HG03457 (cell line): ENCODE results near the gene ANO8.
"Not testable (repeated sequence)": the region's sequence is repeated elsewhere in the genome, so short reads cannot be mapped to it uniquely, and the experiment has no call there.

Experiments
- ATAC-seq: cut with Tn5 transposase; IDR thresholded peaks from one replicate; pipeline ENCODE4 v1.9.1; 2021; ENCODE audit warnings: moderate number of reproducible peaks; ENCODE audit not compliant: unreplicated experiment

ANO8 gene

DNA sequence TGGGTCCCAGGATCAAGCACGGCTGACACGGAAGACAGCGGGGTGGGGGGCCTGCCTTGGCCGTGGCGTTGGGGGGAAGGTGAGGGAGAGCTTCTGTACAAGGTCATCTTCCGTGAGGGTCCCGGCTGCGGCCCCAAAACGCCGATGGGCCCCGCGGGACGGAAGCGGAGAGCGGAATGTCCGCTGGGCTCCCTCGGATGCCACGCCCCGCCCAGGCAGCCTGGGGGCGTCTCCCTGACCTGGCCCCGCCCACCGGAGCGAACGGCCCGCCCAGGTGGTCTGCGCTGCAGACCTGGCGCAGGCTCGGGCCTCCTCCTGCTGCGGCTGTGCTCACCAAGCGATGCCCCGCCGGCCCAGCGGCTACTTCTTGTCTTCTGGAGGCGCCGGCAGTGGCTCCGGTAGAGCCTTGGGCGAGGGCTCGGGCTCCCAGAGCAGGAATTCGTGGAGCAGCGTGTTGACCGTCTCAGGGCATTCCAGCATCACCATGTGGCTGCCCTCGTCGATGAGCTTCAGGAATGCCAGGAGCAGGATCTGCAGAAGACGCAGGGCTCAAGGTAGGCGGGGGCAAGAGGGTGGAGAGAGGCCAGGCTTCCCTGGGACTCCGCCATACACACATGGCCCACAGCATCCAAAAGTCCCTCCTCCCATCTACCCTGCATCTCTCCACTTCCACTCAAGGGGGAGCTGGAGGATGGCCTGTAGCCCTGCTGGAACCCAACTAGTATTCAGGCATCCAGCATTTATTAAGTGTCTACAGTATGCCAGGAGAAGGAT lies 42.2 kb downstream of the ANO8 start:
- no peak for ATAC-seq

DNA sequence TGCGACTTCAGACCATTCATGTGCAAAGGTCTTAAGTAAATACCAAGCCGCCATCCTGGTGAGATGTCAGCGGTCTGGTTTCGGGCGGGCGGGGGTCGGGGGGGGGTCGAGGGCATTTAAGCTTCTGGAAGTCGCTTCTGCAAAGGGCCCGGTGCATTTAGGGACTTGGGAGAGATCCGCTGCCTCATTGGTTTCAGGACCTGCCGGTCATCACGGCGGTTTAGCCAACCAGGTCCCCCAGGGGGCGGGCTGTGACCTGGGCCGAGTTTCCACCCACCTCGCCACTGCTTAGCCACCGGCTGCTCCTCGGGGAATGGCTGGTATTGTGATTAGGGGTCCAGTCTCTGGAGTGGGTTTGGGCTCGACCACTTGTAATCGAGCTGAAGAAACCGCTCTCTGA lies 45.2 kb downstream of the ANO8 start:
- ATAC-seq = no peak

DNA sequence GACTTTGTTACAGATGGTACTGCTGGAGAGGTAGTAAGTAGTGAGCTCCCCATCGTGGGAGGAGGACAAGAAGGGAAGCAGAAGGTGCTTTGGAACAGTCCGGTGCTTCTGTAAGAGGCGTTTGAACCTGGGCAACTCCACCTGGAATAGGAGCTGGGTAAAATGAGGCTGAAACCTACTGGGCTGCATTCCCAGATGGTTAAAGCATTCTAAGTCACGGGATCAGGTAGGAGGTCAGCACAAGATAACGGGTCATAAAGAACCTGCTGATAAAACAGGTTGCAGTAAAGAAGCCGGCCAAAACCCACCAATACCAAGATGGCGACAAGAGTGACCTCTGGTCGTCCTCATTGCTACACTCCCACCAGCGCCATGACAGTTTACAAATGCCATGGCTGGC lies 47.9 kb downstream of the ANO8 start:
- ATAC-seq = no peak

DNA sequence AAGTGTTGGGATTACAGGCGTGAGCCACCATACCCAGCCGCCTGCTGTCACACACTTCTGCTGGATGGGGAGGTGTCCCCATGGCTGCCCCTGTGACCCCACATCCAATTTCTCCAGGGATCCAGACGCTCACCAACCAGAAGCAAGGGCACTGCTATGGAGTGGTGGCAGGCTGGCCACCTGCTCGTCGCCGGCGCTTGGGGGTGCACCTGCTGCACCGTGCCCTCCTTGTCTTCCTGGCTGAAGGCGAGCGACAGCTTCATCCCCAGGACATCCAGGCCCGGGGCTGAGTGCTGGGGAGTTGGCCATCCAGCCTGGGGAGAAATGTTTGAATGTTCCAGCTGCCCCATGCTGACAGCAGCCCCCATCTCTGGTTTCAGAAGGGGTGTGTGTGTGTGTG lies 48.4 kb downstream of the ANO8 start:
- no peak for ATAC-seq

DNA sequence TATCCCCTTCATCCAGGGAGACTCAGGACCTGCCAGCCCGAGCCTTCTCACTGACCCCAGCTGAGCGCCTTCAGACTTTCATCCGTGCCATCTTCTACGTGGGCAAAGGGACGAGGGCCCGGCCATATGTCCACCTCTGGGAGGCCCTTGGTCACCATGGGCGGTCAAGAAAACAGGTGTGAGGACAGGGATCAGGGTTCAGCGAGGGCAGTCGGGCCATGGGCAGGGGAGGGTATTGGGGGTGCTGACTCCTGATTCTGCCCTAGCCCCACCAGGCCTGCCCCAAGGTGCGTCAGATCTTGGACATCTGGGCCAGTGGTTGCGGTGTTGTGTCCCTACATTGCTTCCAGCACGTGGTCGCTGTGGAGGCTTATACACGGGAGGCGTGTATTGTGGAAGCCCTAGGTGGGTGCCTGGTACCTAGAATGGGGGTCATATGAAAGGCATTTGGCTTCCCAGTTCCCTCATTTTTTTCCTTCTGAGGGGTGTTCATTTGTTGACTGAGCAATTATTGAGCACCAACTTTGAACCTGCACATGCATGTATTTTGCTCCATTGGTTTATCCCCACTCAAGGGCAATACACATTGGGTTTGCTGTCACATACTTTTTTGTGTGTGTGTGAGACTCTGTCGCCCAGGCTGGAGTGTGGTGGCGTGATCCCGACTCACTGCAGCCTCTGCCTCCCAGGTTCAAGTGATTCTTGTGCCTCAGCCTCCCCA lies 49.1 kb downstream of the ANO8 start:
- no peak for ATAC-seq

DNA sequence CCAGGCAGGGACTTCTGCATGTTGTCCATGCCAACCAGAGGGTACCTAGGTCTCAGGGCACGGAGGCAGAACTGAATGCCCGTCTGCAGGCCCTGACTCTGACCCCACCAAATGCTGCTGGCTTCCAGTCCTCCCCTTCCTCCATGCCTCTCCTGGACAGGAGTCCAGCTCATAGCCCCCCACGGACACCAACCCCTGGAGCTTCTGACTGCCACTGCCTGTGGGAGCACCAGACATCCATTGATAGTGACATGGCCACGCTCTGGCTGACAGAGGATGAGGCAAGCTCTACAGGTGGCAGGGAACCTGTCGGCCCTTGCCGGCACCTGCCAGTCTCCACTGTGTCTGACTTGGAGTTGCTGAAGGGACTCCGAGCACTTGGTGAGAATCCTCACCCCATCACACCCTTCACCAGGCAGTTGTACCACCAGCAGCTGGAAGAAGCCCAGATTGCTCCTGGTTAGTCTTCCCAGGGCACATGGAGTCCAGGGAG lies 51.1 kb downstream of the ANO8 start:
- no peak for ATAC-seq

DNA sequence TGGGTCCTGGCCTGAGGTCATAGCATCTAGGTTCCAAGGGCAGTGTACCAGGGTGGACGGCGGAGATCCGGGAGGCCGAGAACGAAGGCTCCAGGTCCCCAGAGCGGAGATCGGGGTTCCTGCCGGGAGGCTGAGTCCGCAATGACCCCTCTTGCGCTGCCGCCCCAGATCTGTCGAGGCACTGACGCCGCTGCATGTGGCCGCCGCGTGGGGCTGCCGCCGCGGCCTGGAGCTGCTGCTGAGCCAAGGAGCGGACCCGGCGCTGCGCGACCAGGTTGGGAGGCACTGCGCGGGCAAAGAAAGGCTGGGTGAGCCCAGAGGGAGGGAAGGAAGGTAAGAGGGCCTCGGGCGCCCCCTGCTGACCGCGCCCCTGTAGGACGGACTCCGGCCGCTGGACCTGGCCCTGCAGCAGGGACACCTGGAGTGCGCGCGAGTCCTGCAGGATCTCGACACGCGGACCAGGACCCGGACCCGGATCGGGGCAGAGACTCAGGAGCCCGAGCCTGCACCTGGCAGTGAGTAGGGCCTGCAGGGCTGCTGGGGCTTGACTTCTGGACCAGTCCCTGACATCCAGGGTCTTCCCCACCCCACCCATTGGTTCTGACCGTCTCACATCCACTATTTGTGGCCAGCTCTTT lies 52.0 kb downstream of the ANO8 start:
- ATAC-seq = no peak

DNA sequence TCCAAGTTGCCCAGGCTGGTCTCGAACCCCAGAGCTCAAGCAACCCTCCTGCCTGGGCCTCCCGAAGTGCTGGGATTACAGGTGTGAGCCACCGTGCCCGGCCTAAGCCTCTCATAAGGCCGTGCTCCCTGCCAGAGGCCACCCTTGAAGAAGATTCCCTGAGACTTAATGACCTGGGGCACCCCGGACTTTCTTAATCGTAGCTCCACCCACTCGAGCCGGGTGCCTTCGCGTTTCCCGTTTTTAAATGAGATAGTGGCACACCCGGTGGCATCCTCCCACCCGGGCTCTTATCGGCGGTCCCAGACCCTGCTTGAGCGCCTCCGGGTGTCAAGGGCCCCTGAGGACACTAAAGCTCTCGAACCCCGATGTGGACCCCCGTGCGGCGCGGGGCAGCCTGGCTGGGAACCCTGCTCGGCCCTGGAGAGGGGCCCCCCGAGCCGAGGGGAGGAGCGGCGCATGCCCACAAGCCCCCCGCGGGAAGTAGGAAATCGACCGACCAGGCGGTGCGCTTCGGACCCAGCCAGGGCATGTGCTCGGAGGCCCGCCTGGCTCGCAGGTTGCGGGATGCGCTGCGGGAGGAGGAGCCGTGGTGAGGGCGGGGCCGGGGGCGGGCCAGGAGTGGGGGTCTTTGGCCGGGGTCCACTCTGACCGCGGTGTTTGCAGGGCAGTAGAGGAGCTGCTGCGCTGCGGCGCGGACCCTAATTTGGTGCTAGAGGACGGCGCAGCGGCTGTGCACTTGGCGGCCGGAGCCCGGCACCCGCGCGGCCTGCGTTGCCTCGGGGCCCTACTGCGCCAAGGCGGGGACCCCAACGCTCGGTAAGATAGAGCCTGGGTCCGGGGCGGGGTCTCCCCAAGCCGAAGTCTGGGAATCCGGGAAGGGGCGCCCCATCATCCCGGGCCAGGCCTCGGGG lies 53.0 kb downstream of the ANO8 start, which contains the start of gene ANKLE1:
ANKLE1 (plus strand) TSS at position 511 of the 914 bp plus-strand sequence; CDS start at position 531, 20 bp downstream.
- no peak for ATAC-seq

DNA sequence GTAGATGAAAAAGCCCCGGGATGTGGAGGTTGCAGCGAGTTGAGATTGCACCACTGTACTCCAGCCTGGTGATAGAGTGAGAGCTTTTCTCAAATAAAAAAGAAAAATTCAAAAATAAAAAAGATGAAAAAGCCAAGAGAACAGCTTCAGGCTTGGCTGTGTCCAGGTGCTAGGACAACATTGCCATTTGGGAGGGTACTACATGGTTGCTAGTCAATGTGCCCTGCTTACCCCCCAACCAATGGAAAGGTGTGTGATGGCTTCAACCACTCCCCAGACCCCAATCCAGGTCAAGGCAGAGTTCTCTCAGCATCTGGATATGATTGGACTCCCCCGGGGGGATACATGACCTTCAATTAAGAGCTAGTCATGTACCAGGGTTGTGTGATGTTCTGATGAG lies 55.2 kb downstream of the ANO8 start:
- ATAC-seq = no peak

DNA sequence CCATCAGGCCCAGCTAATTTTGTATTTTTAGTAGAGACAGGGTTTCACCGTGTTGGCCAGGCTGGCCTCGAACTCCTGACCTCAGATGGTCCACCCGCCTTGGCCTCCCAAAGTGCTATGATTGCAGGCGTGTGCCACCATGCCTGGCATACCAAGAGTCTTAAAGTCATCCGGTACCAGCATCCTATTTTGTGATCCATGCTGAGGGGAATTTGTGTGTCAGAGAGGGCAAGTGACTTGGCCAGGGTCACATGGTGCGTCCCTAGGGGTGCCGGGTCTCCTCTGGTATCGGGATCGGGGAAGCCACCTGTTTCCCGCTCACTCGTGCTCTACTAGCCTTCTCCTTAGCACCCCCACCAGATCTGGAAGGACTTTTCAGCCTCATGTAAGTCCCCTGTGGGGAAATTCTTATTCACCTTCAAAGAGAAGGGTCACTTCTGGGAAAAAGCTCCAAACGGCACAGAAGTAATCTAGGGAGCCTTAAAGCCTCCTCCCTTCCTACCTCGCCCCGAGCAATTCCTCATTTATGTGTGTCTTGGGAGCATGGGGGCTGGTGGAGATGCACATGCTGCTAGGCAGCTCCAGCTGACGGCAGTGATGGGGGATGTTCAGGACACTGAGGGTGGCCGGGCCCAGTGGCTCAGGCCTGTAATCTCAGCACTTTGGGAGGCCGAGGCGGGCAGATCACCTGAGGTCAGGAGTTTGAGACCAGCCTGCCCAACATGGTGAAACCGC lies 59.0 kb downstream of the ANO8 start:
- ATAC-seq = no peak

DNA sequence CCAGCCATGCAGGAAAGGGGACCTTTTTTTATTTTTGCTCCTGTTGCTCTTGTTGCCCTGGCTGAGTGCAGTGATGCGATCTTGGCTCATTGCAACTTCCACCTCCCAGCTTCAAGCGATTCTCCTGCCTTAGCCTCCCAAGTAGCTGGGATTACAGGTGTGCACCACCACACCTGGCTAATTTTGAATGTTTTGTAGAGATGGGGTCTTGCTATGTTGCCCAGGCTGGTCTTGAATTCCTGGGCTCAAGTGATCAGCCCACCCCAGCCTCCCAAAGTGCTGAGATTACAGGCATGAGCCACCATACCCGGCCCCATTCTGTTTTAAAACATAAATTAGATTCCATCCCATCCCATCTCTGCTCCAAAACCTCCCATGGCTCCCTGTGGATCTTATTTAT lies 59.8 kb downstream of the ANO8 start:
- not testable (repeated sequence) for ATAC-seq
